CD4-positive, alpha-beta T cell (primary cell): Measurements from ENCODE around the gene SNRNP25. TPM values are rescaled to one million over a fixed set of nuclear protein-coding genes. Genes with fewer than 3 reads are reported as not detected.

Experiments
- ATAC-seq: fragments of 200-7000 bp; cut with Tn5 transposase; one replicate; pipeline ENCODE4 v1.10.0; 2022; ENCODE audit warnings: mild to moderate bottlenecking; ENCODE audit not compliant: poor library complexity
- CTCF ChIA-PET: fragments of 350-600 bp; sonication (Branson Sonifier 250); formaldehyde crosslinking; loops from one replicate; lab custom pipeline; 2021; ENCODE audit warnings: antibody characterized with exemption, inconsistent platforms; lab: Charles Lee
- POLR2A ChIA-PET: fragments of 350-600 bp; sonication (Branson Sonifier 250); formaldehyde crosslinking; loops from one replicate; lab custom pipeline; 2021; ENCODE audit warnings: antibody characterized with exemption, inconsistent platforms; lab: Charles Lee
- DNase-seq, 14 experiments: peaks; one replicate each; pipeline ENCODE4 v3.0.0-alpha.2; 2013 to 2020; ENCODE audit warnings: mixed read lengths in 2 of 14
- H3K27ac ChIP-seq, 2 donors: one replicate each; pipeline versions ENCODE4 v1.5.1 to v1.7.0; 2013; ENCODE audit warnings: low read length in 2 of 2, low read depth in 1 of 2, mild to moderate bottlenecking in 1 of 2
- H3K27me3 ChIP-seq, 2 experiments: 1 replicate in 1 of 2; 2 replicates in 1 of 2; pipeline versions ENCODE4 v1.6.1 to v1.7.0; 2013; ENCODE audit warnings: low read length in 2 of 2, control low read depth in 1 of 2, mild to moderate bottlenecking in 1 of 2, moderate library complexity in 1 of 2; ENCODE audit not compliant: insufficient read depth in 2 of 2, control insufficient read depth in 1 of 2
- H3K36me3 ChIP-seq: one replicate; pipeline ENCODE4 v1.6.1; 2013; ENCODE audit warnings: low read length, control low read depth; ENCODE audit not compliant: insufficient read depth
- H3K4me1 ChIP-seq: one replicate; pipeline ENCODE4 v1.6.1; 2013; ENCODE audit warnings: low read length, control low read depth; ENCODE audit not compliant: insufficient read depth
- H3K4me3 ChIP-seq: one replicate; pipeline ENCODE4 v1.5.1; 2013; ENCODE audit warnings: mild to moderate bottlenecking, low read length, moderate library complexity
- H3K9me3 ChIP-seq, 2 experiments: 1 replicate in 1 of 2; 2 replicates in 1 of 2; pipeline versions ENCODE4 v1.6.1 to v1.7.0; 2013; ENCODE audit warnings: low read length in 2 of 2, mild to moderate bottlenecking in 2 of 2, control low read depth in 1 of 2, moderate library complexity in 1 of 2; ENCODE audit not compliant: control insufficient read depth in 1 of 2, insufficient read depth in 1 of 2
- H3K27ac Mint-ChIP-seq: one replicate; pipeline ENCODE4 v1.8.0; 2020; ENCODE audit warnings: mixed read lengths
- H3K27me3 Mint-ChIP-seq: one replicate; pipeline ENCODE4 v1.8.0; 2021; ENCODE audit warnings: mixed read lengths
- H3K36me3 Mint-ChIP-seq: one replicate; pipeline ENCODE4 v1.8.0; 2021; ENCODE audit warnings: low read depth, mixed read lengths
- H3K4me1 Mint-ChIP-seq: one replicate; pipeline ENCODE4 v1.8.0; 2021; ENCODE audit warnings: low read depth, mixed read lengths
- H3K4me3 Mint-ChIP-seq: one replicate; pipeline ENCODE4 v1.8.0; 2020; ENCODE audit warnings: mild to moderate bottlenecking, mixed read lengths
- H3K9me3 Mint-ChIP-seq: one replicate; pipeline ENCODE4 v1.8.0; 2020; ENCODE audit warnings: mixed read lengths
- CTCF ChIP-seq: fragments of 200-600 bp; IDR thresholded peaks from one replicate; pipeline ENCODE4 v1.8.0; 2022; ENCODE audit warnings: antibody characterized with exemption, mild to moderate bottlenecking
- intact Hi-C, 2 experiments: fragments of 100-400 bp; cut with DNase I in 1 of 2; cut with micrococcal nuclease in 1 of 2; formaldehyde crosslinking; loops; one replicate each; pipeline versions ENCODE4 v1.15.1 to v1.9.0; 2023 to 2025; cut with DNase I, micrococcal nuclease
- total RNA-seq, 174 experiments: library from RNA in 2 of 174; stranded (reverse) in 2 of 174; gene quantifications; one replicate each; pipeline ENCODE4 v1.2.3 and lab custom pipeline; 2021 to 2026

Gene SNRNP25
- total RNA-seq, 2 experiments from 2014 or later: 4.8 to 5.1 TPM

GRCh38 chr16:56231-56927, 2.8 kb downstream of the SNRNP25 start:
- H3K4me3 Mint-ChIP-seq: peak overlapping the region; percentile 69
- DNase-seq: no peak

GRCh38 chr16:57711-58110, 4.1 kb downstream of the SNRNP25 start:
- Histone ChIP-seq H3K9me3 (no peaks in the 10 kb centered on the region), H3K4me3 (no peak overlapping the region), H3K4me1 (peaks cover 11% of the 10 kb centered on the region), H3K36me3 (peaks cover 17% of the 10 kb centered on the region), H3K27ac (no peak overlapping the region), H3K27me3 (no peaks in the 10 kb centered on the region)
- no peak overlapping the region for H3K4me3 Mint-ChIP-seq
- no peak for TF ChIP-seq CTCF
- CTCF ChIA-PET: interaction anchor here (0.6 to 1.3 kb wide), 2 partner anchors 8 to 187 kb away, joined by 4 to 5 read pairs; no protein-coding TSS in a partner anchor
- peaks cover 15% of the 10 kb centered on the region for H3K4me1 Mint-ChIP-seq
- no peak for ATAC-seq
- intact Hi-C loops: no loop called here
- H3K9me3 Mint-ChIP-seq: no peaks in the 10 kb centered on the region
- no peak overlapping the region for H3K27ac Mint-ChIP-seq
- POLR2A ChIA-PET: no interaction called here
- peak in 1 of 14 experiments; percentile 36 for DNase-seq
- H3K36me3 Mint-ChIP-seq: peaks cover 10% of the 10 kb centered on the region
- no peaks in the 10 kb centered on the region for H3K27me3 Mint-ChIP-seq

More at GRCh38 chr16:56231-56927, 2.8 kb downstream of the SNRNP25 start:
- no peak for ATAC-seq
- ChIA-PET POLR2A (no interaction called here), CTCF (no interaction called here)
- no peaks in the 10 kb centered on the region for H3K27me3 Mint-ChIP-seq
- no peaks in the 10 kb centered on the region for H3K9me3 Mint-ChIP-seq
- H3K27ac ChIP-seq: no peak overlapping the region
- H3K27me3 ChIP-seq: no peaks in the 10 kb centered on the region
- intact Hi-C loops: no loop called here
- H3K4me1 Mint-ChIP-seq: peaks cover 23% of the 10 kb centered on the region
- peaks cover 17% of the 10 kb centered on the region for H3K36me3 ChIP-seq
- no peak overlapping the region for H3K27ac Mint-ChIP-seq
- no peak overlapping the region for H3K4me3 ChIP-seq
- H3K9me3 ChIP-seq: no peaks in the 10 kb centered on the region
- peaks cover 24% of the 10 kb centered on the region for H3K4me1 ChIP-seq
- peaks cover 13% of the 10 kb centered on the region for H3K36me3 Mint-ChIP-seq
- TF ChIP-seq CTCF: no peak

GRCh38 chr16:58491-59439, 5.1 kb downstream of the SNRNP25 start:
- no peaks in the 10 kb centered on the region for H3K27me3 ChIP-seq
- H3K4me3 ChIP-seq: no peak overlapping the region
- Mint-ChIP-seq H3K36me3 (peaks cover 2% of the 10 kb centered on the region), H3K4me1 (peaks cover 5% of the 10 kb centered on the region), H3K4me3 (no peak overlapping the region), H3K27me3 (no peaks in the 10 kb centered on the region), H3K9me3 (no peaks in the 10 kb centered on the region), H3K27ac (no peak overlapping the region)
- H3K27ac ChIP-seq: no peak overlapping the region
- no peak for TF ChIP-seq CTCF
- POLR2A ChIA-PET: no interaction called here
- intact Hi-C loops: no loop called here
- CTCF ChIA-PET: no interaction called here
- H3K36me3 ChIP-seq: peaks cover 17% of the 10 kb centered on the region
- H3K9me3 ChIP-seq: no peaks in the 10 kb centered on the region
- ATAC-seq (no peak), DNase-seq (no peak)
- peaks cover 8% of the 10 kb centered on the region for H3K4me1 ChIP-seq
